ENCODE data around the gene RNF25. TPM values are rescaled to one million over a fixed set of nuclear protein-coding genes. Genes with fewer than 3 reads are reported as not detected.

Gene RNF25
- total RNA-seq: 10 to 100 TPM; 12.3 to 22.9 TPM

GRCh38 chr2:218671654-218672566, at the start of gene RNF25, which contains the start of gene STK36:
Gene RNF25 (minus strand): TSS chr2:218672002. CDS start chr2:218671970, 32 bp downstream.
Gene STK36 (plus strand): TSS chr2:218672086. CDS start chr2:218672830, 744 bp downstream.
- Mint-ChIP-seq H3K36me3 (peaks cover 11 to 18% of the 10 kb centered on the region in 2 donors), H3K9me3 (no peaks in the 10 kb centered on the region), H3K27ac (peak within 1 kb of the TSS; percentile 95 to 99)
- ATAC-seq (peak; percentile 97 to 99), DNase-seq (ENCODE audit: low spot score in 2 of 2) (peak; percentile 76 to 79)

- no peak for DNase-seq (ENCODE audit: low spot score in 2 of 2)
- no peak for ATAC-seq
- H3K9me3 Mint-ChIP-seq: peaks cover 0 to 4% of the 10 kb centered on the region in 2 donors
- peaks cover 6 to 12% of the 10 kb centered on the region in 2 donors for H3K36me3 Mint-ChIP-seq
- no peak overlapping the region for H3K27ac Mint-ChIP-seq
Measured at GRCh38 chr2:218721488-218721887, 49.7 kb upstream of the RNF25 start.

- peaks cover under 1 to 6% of the 10 kb centered on the region in 2 donors for H3K36me3 Mint-ChIP-seq
- no peak for ATAC-seq
- H3K27ac Mint-ChIP-seq: no peak overlapping the region
- H3K9me3 Mint-ChIP-seq: peaks cover 0 to 4% of the 10 kb centered on the region in 2 donors
- DNase-seq (ENCODE audit: low spot score in 2 of 2): no peak
Measured at GRCh38 chr2:218720048-218721041, 48.5 kb upstream of the RNF25 start.

GRCh38 chr2:218719457-218719856, 47.7 kb upstream of the RNF25 start:
- Mint-ChIP-seq H3K27ac (no peak overlapping the region), H3K36me3 (peaks cover 0 to 6% of the 10 kb centered on the region in 2 donors), H3K9me3 (peaks cover 0 to 3% of the 10 kb centered on the region in 2 donors)
- DNase-seq (ENCODE audit: low spot score in 2 of 2): no peak
- no peak for ATAC-seq

GRCh38 chr2:218718058-218718457, 46.3 kb upstream of the RNF25 start:
- H3K27ac Mint-ChIP-seq: no peak overlapping the region
- ATAC-seq (no peak), DNase-seq (ENCODE audit: low spot score in 2 of 2) (no peak)
- H3K36me3 Mint-ChIP-seq: peaks cover 0 to 6% of the 10 kb centered on the region in 2 donors
- H3K9me3 Mint-ChIP-seq: no peaks in the 10 kb centered on the region

GRCh38 chr2:218717262-218717661, 45.5 kb upstream of the RNF25 start:
- no peak overlapping the region for H3K27ac Mint-ChIP-seq
- no peaks in the 10 kb centered on the region for H3K9me3 Mint-ChIP-seq
- DNase-seq (ENCODE audit: low spot score in 2 of 2) (no peak), ATAC-seq (peak in 1 of 2 donors; percentile 28)
- peaks cover 0 to 6% of the 10 kb centered on the region in 2 donors for H3K36me3 Mint-ChIP-seq

GRCh38 chr2:218716070-218716469, 44.3 kb upstream of the RNF25 start:
- Mint-ChIP-seq H3K27ac (no peak overlapping the region), H3K9me3 (no peaks in the 10 kb centered on the region), H3K36me3 (peaks cover 10 to 11% of the 10 kb centered on the region in 2 donors)
- ATAC-seq (no peak), DNase-seq (ENCODE audit: low spot score in 2 of 2) (no peak)

- ATAC-seq (no peak), DNase-seq (ENCODE audit: low spot score in 2 of 2) (no peak)
- Mint-ChIP-seq H3K36me3 (peaks cover 5 to 11% of the 10 kb centered on the region in 2 donors), H3K9me3 (no peaks in the 10 kb centered on the region), H3K27ac (no peak overlapping the region)
Measured at GRCh38 chr2:218713922-218714321, 42.1 kb upstream of the RNF25 start.

GRCh38 chr2:218711550-218711929, 39.7 kb upstream of the RNF25 start:
- peaks cover 5 to 11% of the 10 kb centered on the region in 2 donors for H3K36me3 Mint-ChIP-seq
- H3K27ac Mint-ChIP-seq: peak overlapping the region; percentile 94 to 98
- DNase-seq (ENCODE audit: low spot score in 2 of 2) (no peak), ATAC-seq (no peak)
- no peaks in the 10 kb centered on the region for H3K9me3 Mint-ChIP-seq

- H3K9me3 Mint-ChIP-seq: no peaks in the 10 kb centered on the region
- peak; percentile 96 for ATAC-seq
- H3K36me3 Mint-ChIP-seq: peaks cover 5 to 11% of the 10 kb centered on the region in 2 donors
- DNase-seq (ENCODE audit: low spot score in 2 of 2): peak; percentile 96 to 97
- peak within 1 kb of the TSS; percentile 94 to 98 for H3K27ac Mint-ChIP-seq
Measured at GRCh38 chr2:218710687-218711549, 39.1 kb upstream of the RNF25 start, which contains the start of gene TTLL4. Gene TTLL4 (plus strand): TSS chr2:218710835. CDS start chr2:218737677, 26,842 bp downstream.

GRCh38 chr2:218710334-218710686, 38.5 kb upstream of the RNF25 start:
- H3K36me3 Mint-ChIP-seq: peaks cover 5 to 11% of the 10 kb centered on the region in 2 donors
- peak overlapping the region; percentile 50 to 94 for H3K27ac Mint-ChIP-seq
- ATAC-seq: peak; percentile 1 to 5
- no peak for DNase-seq (ENCODE audit: low spot score in 2 of 2)
- H3K9me3 Mint-ChIP-seq: no peaks in the 10 kb centered on the region

- H3K9me3 Mint-ChIP-seq: no peaks in the 10 kb centered on the region
- peaks cover 5 to 11% of the 10 kb centered on the region in 2 donors for H3K36me3 Mint-ChIP-seq
- peak overlapping the region in 1 of 2 donors; percentile 94 for H3K27ac Mint-ChIP-seq
- ATAC-seq (no peak), DNase-seq (ENCODE audit: low spot score in 2 of 2) (no peak)
Measured at GRCh38 chr2:218709908-218710307, 38.1 kb upstream of the RNF25 start.

GRCh38 chr2:218708086-218708485, 36.3 kb upstream of the RNF25 start:
- Mint-ChIP-seq H3K27ac (no peak overlapping the region), H3K36me3 (peaks cover 5 to 11% of the 10 kb centered on the region in 2 donors), H3K9me3 (no peaks in the 10 kb centered on the region)
- no peak for ATAC-seq
- no peak for DNase-seq (ENCODE audit: low spot score in 2 of 2)

- Mint-ChIP-seq H3K27ac (no peak overlapping the region), H3K36me3 (no peaks in the 10 kb centered on the region), H3K9me3 (no peaks in the 10 kb centered on the region)
- ATAC-seq (no peak), DNase-seq (ENCODE audit: low spot score in 2 of 2) (no peak)
Measured at GRCh38 chr2:218703341-218703740, 31.5 kb upstream of the RNF25 start.

- H3K9me3 Mint-ChIP-seq: no peaks in the 10 kb centered on the region
- DNase-seq (ENCODE audit: low spot score in 2 of 2) (no peak), ATAC-seq (no peak)
- H3K36me3 Mint-ChIP-seq: no peaks in the 10 kb centered on the region
- peak overlapping the region in 1 of 2 donors; percentile 57 for H3K27ac Mint-ChIP-seq
Measured at GRCh38 chr2:218701806-218702205, 30.0 kb upstream of the RNF25 start.

- ATAC-seq (no peak), DNase-seq (ENCODE audit: low spot score in 2 of 2) (no peak)
- Mint-ChIP-seq H3K27ac (peak overlapping the region in 1 of 2 donors; percentile 24), H3K36me3 (no peaks in the 10 kb centered on the region), H3K9me3 (no peaks in the 10 kb centered on the region)
Measured at GRCh38 chr2:218698885-218699284, 27.1 kb upstream of the RNF25 start.
